Keratinocyte (primary cell): Measurements from ENCODE around the gene CCL11.

Experiments
- CTCF ChIP-seq, 3 experiments: IDR thresholded peaks in 1 of 3; conservative IDR thresholded peaks in 1 of 3; optimal IDR thresholded peaks in 1 of 3; 2 replicates in 2 of 3; 3 replicates in 1 of 3; pipeline versions ENCODE3 to v1.5.1; 2011; ENCODE audit warnings: low read length in 3 of 3, mild to moderate bottlenecking in 3 of 3, moderate library complexity in 2 of 3, control low read depth in 1 of 3, inconsistent platforms in 1 of 3; ENCODE audit not compliant: insufficient read depth in 2 of 3; ENCODE audit errors: extremely low read depth in 1 of 3
- EZH2 ChIP-seq: IDR thresholded peaks from one replicate; pipeline ENCODE4 v1.6.1; 2012; ENCODE audit warnings: inconsistent platforms, mild to moderate bottlenecking, low read length, moderate library complexity

GRCh38 chr17:34302636-34303035 is 17.1 kb downstream of the CCL11 start:
- no peak for TF ChIP-seq CTCF (optimal IDR thresholded peaks at IDR 0.05 in 1 of 3, IDR thresholded peaks at IDR 0.05 in 1 of 3, conservative IDR thresholded peaks at IDR 0.05 in 1 of 3; ENCODE audit: extremely low read depth in 1 of 3, insufficient read depth in 2 of 3, low read length in 3 of 3)
- TF ChIP-seq EZH2: no peak
